NB4 (cell line): Measurements from ENCODE around the gene CELSR1.

Source experiments
- DNase-seq: peaks from one replicate; pipeline ENCODE4 v3.0.0; 2010; ENCODE audit warnings: low read depth
- H3K4me3 ChIP-seq: one replicate; pipeline ENCODE4 v1.5.1; 2011; ENCODE audit warnings: mild to moderate bottlenecking, low read depth, low read length, moderate library complexity
- CTCF ChIP-seq: IDR thresholded peaks from one replicate; pipeline ENCODE4 v1.5.1; 2012; ENCODE audit warnings: low read depth, low read length
- MAX ChIP-seq: IDR thresholded peaks from 2 replicates; pipeline ENCODE4 v1.6.1; 2011; ENCODE audit warnings: low read depth, low read length
- MYC ChIP-seq: IDR thresholded peaks from 2 replicates; pipeline ENCODE4 v1.6.1; 2011; ENCODE audit warnings: low read depth, low read length
- POLR2A ChIP-seq: IDR thresholded peaks from 2 replicates; pipeline ENCODE4 v1.6.1; 2011; ENCODE audit warnings: mild to moderate bottlenecking; ENCODE audit not compliant: insufficient read length; ENCODE audit errors: extremely low read depth

The CELSR1 gene

GRCh38 chr22:46540874-46541273 is 3.5 kb upstream of the CELSR1 start:
- TF ChIP-seq MYC (no peak), POLR2A (no peak), CTCF (no peak), MAX (no peak)
- H3K4me3 ChIP-seq: no peak overlapping the region
- no peak for DNase-seq

DNA sequence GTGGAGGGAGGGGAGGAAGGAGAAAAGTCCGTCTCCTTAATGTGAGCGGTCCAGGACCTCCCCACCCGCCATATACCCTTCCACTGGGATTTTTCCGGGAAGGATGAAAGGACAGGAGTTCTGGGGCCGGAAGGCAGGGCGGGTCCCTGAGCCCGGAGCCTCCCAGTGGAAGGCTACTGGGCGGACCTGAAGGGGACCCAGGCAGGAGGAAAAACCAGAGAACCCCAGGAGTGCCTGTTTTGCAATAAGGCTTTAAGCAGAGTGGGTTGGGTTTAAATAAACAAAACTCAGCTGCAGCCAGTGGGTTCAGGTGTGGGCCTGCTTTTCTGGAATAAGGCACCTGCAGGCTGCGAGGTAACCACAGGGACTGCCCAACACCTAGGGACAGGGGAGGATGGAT is 1.7 kb upstream of the CELSR1 start:
- H3K4me3 ChIP-seq: peak overlapping the region; percentile 52
- no peak for DNase-seq
- TF ChIP-seq MAX (no peak), CTCF (no peak), MYC (no peak), POLR2A (no peak)

DNA sequence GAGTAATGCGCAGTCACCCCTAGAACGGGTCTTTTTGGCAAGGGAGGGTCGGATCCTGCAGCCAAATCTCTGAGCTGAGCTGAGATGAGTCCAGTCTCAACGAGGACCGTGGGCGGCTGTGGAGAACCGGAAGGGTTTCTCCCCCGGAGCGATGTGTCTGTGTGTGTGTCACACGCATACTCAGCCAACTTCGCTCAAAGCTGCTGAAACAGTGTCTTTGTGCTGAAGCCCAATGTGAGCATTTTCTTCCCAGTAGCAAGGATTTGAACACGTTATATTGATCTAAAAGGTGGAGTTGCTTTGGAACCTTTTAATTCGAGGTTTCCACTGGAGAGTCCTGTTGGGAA is 1.4 kb upstream of the CELSR1 start:
- TF ChIP-seq POLR2A (no peak), MYC (no peak)
- DNase-seq: peak; percentile 72
- peak overlapping the region; percentile 52 for H3K4me3 ChIP-seq

DNA sequence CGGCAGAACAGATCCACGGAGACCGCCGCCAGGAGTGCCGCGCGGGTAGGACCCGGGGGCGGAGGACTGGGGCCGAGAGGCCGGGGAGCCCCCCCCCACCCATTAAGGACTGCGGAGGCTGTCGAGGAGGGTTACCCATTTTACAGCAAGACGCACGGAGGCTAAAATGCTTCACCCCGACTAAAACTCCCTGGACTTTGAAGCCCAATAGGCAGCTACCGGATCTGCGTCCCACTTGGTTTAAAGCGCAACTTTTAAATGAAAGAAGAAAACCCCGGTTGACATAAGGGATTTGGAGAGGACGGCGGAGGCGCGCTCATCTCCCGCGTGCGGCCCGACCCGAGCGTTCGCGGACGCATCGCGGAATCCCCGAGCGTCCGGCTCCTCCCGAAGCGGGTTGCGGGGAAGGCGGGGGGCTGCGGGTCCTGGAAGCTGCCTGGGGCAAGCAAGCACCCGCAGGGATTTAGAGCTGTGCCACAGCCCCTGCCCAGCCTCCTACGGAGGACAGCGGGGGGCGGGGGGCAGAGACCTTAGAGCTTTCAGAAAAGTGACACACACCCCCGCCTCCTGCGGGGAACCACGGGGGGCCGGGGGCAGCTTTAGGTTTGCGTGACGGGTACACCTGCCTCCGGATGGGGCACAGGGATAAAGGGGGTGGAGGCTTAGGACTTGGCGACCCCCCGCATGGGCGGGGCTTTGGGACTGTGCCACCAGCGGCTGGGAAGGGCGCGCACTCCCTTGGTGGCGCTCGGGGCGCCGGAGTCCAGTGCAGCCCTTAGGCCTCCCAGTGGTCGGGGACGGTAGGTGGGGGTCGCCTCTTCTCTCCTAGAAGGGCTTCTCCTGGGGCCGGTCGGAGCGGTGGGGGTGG is 760 bp upstream of the CELSR1 start:
- peak overlapping the region; percentile 52 for H3K4me3 ChIP-seq

DNA sequence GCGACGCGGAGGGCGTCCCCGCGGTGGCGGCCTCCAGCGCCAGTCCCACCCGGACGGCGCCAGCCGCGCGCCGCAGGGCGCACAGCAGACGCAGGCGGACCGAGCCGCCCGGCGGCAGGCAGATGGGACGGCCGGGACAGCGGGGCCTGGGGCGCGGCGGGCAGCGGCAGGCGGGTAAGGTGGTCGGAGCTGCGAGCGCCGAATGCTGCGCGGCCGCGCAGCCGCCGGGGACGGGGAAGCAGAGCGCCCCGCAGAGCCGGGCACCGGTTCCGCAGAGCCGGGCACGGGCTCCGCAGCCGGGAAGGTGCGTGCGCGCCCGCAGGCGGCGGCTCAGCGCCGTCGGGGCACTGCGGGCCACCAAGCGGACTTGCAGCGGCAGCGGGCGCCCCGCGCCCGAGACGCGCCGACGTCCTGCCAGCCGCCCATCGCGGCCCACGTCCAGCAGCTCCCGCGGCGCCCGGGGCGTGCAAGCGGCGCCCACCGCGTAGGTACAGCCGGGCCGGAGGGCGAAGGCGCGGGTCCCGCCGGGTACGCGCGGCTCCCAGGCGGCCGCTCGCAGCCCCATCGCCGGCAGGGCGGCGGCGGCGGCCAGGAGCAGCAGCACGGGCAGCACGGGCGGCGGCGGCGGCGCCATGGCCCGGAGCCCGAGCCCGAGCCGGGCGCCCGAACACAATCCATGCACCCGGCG is 739 bp downstream of the CELSR1 start:
- H3K4me3 ChIP-seq: no peak overlapping the region
- no peak for DNase-seq
- no peak for TF ChIP-seq MYC
- no peak for TF ChIP-seq POLR2A
- no peak for TF ChIP-seq CTCF
- no peak for TF ChIP-seq MAX

More for the DNA sequence above, 760 bp upstream of the CELSR1 start:
- TF ChIP-seq POLR2A (no peak), MAX (no peak), MYC (no peak), CTCF (peak; percentile 5)
- DNase-seq: peak; percentile 69

DNA sequence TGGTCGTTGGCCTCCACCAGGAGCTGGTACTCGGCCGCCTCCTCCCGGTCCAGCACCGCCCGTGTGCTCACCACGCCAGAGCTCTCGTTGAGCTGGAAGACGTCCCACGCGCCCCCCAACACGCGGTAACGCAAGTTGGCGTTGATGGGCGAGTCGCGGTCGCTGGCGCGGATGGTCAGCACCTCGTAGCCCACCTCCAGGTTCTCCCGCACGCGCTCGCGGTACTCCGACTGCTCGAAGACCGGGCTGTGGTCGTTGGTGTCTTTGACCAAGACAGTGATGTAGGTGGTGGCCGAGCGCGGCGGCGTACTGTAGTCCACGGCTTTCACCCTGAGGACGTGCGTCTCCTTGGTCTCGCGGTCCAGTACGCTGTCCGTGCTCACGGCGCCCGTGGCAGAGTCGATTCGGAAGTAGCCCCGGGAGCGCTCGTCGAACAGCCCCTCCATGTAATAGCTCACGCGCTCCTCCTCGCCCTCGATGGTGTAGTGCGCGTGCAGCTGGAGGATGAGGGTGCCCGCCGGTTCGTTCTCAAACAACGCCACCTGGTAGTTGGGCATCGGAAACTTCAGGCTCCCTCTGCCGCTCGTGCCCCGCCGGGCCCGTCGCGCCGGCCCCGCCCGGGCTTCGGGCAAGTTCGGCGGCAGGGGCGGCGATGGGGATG is 1.4 kb downstream of the CELSR1 start:
- no peak overlapping the region for H3K4me3 ChIP-seq

More for the DNA sequence above, 1.4 kb downstream of the CELSR1 start:
- no peak for TF ChIP-seq MAX
- no peak for TF ChIP-seq POLR2A
- no peak for TF ChIP-seq MYC
- no peak for TF ChIP-seq CTCF
- DNase-seq: no peak
